Activated T-cell treated with anti-CD3 and anti-CD28 coated beads for 48 hours (primary cell): Measurements from ENCODE around the gene FBN2.

Experiments used
- DNase-seq: peaks from one replicate; pipeline ENCODE4 v3.0.0-alpha.2; 2020; ENCODE audit warnings: low read depth

The FBN2 gene

DNA sequence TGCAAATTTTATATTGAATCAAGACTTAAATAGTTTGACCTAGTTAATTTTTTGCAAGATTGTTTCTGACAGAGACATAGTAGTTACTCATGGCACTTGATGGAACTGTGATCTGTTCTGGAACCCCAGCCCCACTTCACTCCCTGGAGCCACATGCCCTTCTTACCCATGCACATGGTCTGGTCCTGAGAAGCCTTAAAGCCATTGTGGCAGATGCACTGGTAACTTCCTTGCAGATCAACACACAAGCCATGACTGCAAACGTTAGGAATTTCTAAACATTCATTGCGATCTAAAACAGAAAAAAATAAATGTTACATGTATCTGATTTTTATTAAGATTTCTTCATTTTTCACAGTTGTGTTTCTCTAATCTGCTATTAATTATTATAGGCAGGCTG, 233.3 kb downstream of the FBN2 start:
- DNase-seq, result no peak

GRCh38 chr5:128304088-128304487, 234.0 kb downstream of the FBN2 start:
- no peak for DNase-seq

GRCh38 chr5:128303593-128303992, 234.5 kb downstream of the FBN2 start:
- no peak for DNase-seq

- DNase-seq, result no peak
Observed at GRCh38 chr5:128300181-128300580, 237.9 kb downstream of the FBN2 start.

DNA sequence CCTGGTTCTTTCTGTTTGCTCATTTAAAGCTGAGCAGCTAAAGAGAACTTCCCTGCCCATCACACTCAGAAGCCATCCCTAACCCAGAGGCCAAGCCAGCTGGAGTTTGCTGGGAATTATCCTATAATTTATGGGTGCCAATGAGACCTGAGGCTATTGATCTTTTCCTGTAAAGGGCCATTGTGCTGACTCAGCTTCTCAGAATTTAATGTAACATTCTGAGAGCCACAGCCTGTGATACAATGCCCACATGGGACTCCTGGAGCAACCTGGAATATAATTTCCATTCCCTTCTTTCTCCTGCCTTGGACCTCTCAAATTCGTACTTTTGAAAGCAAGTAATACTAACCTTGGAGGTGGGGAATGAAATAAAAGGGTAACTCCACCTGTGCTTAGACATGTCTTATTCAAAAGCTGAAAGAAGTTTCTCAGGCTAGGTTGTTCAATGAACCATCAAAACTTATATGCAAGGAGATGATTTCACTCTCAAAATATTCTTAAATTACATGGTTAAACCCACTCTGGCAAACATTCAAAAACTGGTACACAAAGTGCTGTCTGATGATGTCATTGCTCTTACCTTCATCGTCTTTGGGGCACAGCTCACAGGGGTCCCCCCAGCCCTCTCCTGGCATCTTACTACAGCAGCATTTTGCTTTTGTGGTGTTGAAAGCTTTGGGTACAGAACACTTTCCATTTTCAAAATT, 247.7 kb downstream of the FBN2 start:
- no peak for DNase-seq

DNA sequence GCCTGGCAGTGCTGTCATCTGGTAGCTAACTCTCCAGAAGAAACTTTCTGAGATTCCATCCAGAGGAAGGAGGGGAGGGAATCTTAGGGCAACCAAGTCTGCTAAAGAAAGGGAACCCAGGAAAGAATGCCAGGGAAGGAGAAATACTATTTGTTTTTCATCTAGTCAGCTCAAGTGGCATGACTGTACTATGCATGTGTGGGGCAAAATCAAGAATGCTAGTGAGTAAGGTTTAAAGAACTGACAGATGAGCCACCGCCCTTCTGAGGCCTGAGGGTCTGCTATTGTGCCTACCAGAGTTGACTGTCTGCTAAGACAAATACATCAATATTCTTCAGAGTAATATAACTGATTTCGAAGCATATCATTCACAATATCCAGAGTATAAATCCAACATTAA, 250.3 kb downstream of the FBN2 start:
- no peak for DNase-seq

- no peak for DNase-seq
Observed at GRCh38 chr5:128284236-128284635, 253.8 kb downstream of the FBN2 start.

DNA sequence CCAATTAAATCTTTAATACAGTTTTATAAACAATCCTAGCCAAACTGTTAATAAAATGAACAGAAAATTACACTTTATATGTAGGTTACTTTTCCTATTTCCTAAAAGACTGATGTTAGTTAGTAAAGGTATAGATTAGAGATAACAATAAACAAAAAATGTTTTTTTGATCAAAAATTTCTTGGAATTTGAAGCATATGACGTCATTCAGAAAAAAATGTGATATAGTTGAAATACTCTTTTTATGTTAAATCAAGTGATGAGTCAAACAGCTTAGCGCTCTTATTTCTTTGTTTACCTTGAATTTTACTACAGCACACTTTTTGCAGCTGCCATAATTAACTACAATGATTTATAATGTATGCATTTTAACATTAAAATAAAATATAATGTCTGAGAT, 258.7 kb downstream of the FBN2 start:
- no peak for DNase-seq

- no peak for DNase-seq
Observed at GRCh38 chr5:128276537-128277216, 261.4 kb downstream of the FBN2 start.

DNA sequence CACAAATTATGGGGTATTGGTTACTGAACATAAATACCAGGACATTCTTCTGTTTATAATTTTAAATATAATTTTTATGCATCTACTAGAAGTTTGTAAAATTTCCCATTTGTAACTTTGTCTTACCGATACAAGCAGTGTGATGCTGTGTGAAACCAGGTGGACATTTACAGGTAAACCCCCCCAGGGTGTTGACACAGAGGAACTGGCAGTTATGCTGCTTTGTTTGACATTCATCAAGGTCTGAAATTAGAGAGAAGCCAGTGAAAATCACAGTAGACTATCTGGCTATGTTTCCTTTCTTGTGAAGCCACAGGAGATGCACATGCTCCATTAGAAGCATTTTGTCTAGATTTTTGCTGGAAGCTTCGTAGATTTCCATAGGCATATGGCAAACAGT, 263.6 kb downstream of the FBN2 start:
- DNase-seq, result no peak

DNA sequence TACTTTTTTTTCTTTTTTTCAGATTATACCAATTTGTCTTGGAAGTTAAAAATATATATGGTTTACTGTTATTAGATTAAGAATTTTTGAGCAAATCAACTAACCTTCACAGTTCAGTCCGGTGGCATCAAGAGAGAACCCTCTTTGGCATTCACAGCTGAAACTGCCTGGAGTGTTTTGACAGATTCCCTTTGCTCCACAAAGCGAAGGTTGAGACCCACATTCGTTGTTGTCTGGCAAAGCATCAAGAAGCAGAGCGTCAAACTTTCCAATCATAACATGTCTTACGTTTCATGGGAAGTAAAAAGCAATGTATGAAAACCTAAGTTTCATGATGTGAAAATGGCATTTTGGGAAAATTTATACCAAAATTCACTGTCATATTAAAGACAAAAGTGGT, 264.3 kb downstream of the FBN2 start:
- no peak for DNase-seq

GRCh38 chr5:128271859-128272464, 266.1 kb downstream of the FBN2 start:
- no peak for DNase-seq

GRCh38 chr5:128271071-128271470, 267.0 kb downstream of the FBN2 start:
- DNase-seq, result no peak

DNA sequence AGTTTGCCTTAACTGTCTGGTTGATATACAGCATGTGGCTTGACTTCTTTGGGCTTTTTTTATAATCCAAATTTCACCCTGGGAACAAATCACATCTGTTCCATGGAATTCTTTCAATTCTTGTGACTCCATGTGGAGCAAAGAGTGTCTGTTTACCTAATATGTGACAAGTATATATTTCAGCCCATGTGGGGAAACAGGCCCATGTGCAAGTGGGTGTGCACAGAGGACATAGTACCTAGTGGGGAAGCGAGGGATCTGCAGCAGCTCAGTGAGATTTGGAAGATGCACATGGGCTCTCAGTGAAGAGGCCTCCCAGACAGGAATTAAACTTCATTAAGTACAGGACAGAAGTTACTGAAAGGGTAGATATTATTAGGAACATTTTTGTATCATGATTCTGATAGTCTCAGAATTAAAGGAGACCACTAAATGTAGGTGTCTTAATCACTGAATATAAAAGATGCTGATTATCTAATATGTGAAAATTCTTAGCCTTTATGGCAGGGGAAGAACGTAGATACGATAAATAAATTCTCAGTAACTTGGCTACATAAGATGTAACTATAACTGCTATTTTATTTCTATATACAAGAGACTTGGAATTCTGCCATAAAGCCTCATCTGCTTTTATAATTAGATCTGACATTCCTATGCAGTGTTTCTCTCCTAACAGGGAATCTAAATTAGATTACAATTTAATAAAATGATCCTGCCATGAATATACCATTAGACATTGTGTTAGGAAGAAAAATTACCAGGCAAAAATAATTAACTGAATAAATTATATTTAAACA, 273.3 kb downstream of the FBN2 start:
- DNase-seq, result no peak

DNA sequence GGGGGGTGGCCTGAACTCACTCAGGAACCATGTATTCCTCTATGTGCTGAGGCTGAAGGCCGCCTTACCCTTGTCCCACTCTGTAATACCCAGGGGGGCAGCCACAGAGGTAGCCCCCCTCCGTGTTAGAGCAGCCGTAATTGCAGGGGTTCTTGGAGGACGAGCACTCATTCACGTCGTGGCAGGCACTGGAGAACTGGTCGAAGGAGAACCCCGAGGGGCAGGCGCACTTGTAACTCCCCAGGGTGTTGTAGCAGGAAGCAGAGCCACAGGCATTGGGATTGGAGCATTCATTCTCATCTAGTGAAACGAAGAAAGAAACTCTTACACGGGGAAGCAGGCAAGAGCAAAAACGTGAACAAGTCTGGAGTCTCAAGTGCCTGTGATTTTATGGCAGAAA, 274.7 kb downstream of the FBN2 start:
- no peak for DNase-seq

DNA sequence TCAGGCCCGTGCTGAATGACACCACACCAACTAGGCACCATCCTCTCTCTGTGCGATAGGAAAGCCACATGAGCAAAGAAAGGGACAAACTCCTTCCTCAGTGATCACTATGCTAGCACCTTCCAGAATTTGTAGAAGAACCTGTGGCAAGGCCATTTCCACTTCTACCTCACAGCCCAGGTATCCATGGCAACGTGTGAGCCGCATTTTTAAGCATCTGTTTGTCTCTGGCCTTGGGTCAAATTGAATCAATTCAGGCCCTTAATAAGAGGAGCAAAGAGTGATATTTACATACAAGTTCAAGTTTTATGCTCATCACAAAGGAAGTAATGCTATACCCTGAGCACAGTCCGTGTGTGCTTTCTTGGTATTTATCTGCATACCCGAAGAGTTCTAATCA, 275.1 kb downstream of the FBN2 start:
- no peak for DNase-seq

- no peak for DNase-seq
Observed at GRCh38 chr5:128259607-128260021, 278.4 kb downstream of the FBN2 start.

DNA sequence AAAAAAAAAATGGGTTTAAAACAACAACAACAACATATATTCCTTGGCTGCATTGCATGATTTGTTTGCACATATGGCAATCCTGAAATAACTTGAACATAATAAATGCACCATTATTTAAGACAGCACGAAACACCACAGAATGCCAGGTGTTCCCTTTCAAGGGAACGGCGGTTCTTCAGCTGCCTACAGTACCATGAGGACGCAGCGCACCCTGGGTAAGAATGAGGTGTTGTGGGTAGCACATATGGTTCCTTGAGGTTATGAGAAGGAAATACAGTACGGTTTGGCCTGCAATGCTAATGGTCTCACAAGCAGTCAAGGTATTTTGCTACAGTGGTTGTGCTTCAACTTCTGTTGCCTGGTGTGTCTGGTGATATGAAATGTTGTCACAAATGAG, 279.7 kb downstream of the FBN2 start:
- no peak for DNase-seq

DNA sequence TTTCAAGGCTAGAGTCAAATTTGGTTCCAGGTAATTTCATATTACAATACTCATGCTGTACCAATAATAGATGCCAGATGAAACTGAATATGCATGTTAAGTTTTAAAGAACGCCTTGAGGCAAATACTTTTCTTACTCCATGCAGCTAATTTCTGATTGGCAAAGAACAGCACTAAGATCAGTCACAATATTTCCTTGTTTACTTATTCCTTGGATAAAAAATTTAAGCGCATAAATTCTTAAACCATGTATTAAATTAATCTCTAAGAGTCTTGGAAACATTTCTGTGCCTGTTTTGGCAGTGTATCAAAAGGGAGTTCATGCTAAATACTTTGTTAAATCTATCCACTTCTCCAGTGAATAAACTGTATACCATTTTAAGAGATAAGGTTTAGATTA, 281.0 kb downstream of the FBN2 start:
- DNase-seq, result no peak

DNA sequence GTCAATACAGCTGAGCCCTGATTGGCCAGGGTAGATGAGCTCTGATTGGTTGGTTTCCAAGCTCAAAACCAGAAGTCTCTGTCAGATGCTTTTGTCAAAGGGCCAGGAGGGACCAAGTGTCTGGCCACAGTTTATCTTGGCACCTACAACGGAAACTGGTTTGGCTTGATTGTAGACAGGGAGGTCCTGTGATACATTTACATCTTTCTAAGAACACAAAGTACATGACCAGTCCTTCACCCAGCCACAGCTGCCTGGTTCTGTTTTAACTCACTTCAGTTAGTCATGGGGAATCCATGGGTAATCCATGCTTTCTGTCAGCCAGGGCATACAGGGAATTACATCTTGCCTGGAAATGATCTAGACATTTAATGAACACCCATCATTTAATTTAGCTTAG, 283.3 kb downstream of the FBN2 start:
- no peak for DNase-seq

- no peak for DNase-seq
Observed at GRCh38 chr5:128253880-128254279, 284.2 kb downstream of the FBN2 start.

GRCh38 chr5:128253161-128253560, 284.9 kb downstream of the FBN2 start:
- DNase-seq, result no peak

- DNase-seq, result no peak
Observed at GRCh38 chr5:128252756-128253155, 285.3 kb downstream of the FBN2 start.
